ENCODE results near the gene CNIH3. TPM values are rescaled to one million over a fixed set of nuclear protein-coding genes. Genes with fewer than 3 reads are reported as not detected.
"Not testable (repeated sequence)": the region's sequence is repeated elsewhere in the genome, so short reads cannot be mapped to it uniquely, and the experiment has no call there.

Gene CNIH3
- 1 to 10 TPM in 1 of 2 experiments, under 1 TPM in 1; 0.82 to 1.3 TPM for total RNA-seq

- POLR2A ChIA-PET, result no interaction called here
- CTCF ChIA-PET, result interaction anchor here (1.0 to 1.1 kb wide), 2 partner anchors 9 to 103 kb away, joined by 3 to 5 read pairs; no protein-coding TSS in a partner anchor
These were observed at the start of gene CNIH3 for GRCh38 chr1:224615861-224616755. CNIH3 (plus strand) TSS chr1:224616317; CDS start chr1:224617175, 858 bp downstream.

GRCh38 chr1:224566492-224566891 is 49.6 kb upstream of the CNIH3 start:
- CTCF ChIA-PET, POLR2A ChIA-PET: not testable (repeated sequence)

GRCh38 chr1:224569276-224569675 is 46.8 kb upstream of the CNIH3 start:
- CTCF ChIA-PET, result no interaction called here
- POLR2A ChIA-PET, result no interaction called here

DNA sequence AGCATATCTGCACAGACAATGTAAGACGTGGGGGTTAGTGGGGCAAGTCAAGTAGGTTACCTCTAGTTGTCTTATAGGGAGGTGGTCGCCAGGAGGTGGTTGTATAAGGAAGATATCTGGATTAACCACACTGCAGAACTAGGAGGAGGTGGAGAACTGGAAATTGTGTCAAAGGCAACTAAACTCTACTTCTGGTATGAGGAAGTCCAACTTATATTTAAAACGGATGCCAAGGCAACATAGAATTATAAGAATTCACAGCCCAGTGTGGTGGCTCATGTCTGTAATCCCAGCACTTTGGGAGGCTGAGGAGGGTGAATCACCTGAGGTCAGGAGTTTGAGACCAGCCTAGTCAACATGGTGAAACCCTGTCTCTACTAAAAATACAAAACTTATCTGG is 44.1 kb upstream of the CNIH3 start:
- POLR2A ChIA-PET, CTCF ChIA-PET: not testable (repeated sequence)

GRCh38 chr1:224579526-224579925 is 36.6 kb upstream of the CNIH3 start:
- ChIA-PET CTCF (no interaction called here), POLR2A (no interaction called here)

GRCh38 chr1:224580006-224580405 is 36.1 kb upstream of the CNIH3 start:
- ChIA-PET POLR2A (no interaction called here), CTCF (no interaction called here)

DNA sequence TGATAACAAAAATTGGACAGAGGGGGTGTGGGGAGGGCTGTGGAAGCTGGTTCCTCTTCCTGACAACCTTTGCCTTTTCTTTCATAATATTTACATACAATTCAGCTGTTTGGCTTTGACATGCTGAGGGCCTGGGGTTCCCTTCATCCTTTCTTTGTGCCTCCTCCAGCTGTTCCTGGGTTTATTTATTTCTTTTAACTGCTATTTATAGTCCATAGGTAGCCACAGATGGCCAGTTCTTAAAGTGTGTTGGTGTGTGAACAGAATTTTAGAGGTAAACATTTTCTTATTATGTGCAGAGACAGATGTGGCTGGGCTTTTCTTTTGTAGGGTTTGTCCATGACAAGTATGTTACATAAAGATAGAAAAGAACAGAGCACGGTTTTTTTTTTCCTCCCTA is 34.1 kb upstream of the CNIH3 start:
- POLR2A ChIA-PET, result no interaction called here

GRCh38 chr1:224583774-224584173 is 32.3 kb upstream of the CNIH3 start:
- POLR2A ChIA-PET, result no interaction called here
- CTCF ChIA-PET, result no interaction called here

More for the DNA sequence above, 34.1 kb upstream of the CNIH3 start:
- CTCF ChIA-PET, result no interaction called here

- CTCF ChIA-PET, result no interaction called here
- POLR2A ChIA-PET, result no interaction called here
These were observed 31.1 kb upstream of the CNIH3 start for GRCh38 chr1:224585051-224585450.

- ChIA-PET POLR2A (no interaction called here), CTCF (no interaction called here)
These were observed 29.1 kb upstream of the CNIH3 start for GRCh38 chr1:224587051-224587450.

DNA sequence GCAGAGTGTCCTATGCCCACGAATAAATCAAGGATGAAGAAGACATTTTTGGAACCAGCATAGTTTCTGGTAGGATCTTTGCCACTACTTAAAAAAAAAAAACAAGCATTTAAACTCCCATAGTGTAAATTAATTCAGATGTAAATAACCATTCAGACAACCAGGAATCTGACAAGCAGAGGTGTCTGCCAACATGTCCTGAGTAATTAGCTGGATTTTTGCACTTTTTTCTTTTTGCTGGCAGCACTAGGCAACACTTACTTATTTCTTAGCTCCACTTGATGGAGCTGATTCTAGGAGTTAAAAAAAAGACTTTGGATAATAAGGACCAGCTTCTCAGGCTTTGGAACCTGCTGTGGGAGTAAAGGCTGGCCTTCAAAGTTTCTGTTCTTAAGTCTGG is 27.6 kb upstream of the CNIH3 start:
- ChIA-PET POLR2A (no interaction called here), CTCF (no interaction called here)

DNA sequence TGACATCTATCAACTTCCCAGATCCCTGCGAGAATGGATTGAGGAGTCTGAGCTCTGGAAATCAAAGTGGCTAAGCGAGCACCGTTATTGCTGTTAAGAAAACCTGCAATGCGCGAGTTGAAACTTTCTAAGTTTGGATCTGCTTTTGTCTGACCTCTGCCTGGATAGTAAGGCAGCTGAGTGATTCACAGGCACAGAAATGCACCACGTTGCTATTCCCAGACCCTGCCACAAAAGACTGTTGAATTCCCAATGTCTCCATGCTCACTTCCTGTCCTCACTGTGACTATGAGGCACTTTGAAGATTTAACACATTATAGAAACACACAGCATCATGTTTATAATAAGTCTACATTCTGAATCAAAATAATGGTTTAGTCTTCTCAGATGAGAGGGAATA is 27.1 kb upstream of the CNIH3 start:
- ChIA-PET POLR2A (no interaction called here), CTCF (no interaction called here)

GRCh38 chr1:224591326-224591725 is 24.8 kb upstream of the CNIH3 start:
- POLR2A ChIA-PET, result no interaction called here
- CTCF ChIA-PET, result interaction anchor here (0.6 kb wide), 1 partner anchor 132 kb away, joined by 3 read pairs; no protein-coding TSS in a partner anchor

- POLR2A ChIA-PET, result no interaction called here
- CTCF ChIA-PET, result no interaction called here
These were observed 23.2 kb upstream of the CNIH3 start for GRCh38 chr1:224592636-224593582.

GRCh38 chr1:224594360-224594759 is 21.8 kb upstream of the CNIH3 start:
- POLR2A ChIA-PET, result no interaction called here
- CTCF ChIA-PET, result no interaction called here

DNA sequence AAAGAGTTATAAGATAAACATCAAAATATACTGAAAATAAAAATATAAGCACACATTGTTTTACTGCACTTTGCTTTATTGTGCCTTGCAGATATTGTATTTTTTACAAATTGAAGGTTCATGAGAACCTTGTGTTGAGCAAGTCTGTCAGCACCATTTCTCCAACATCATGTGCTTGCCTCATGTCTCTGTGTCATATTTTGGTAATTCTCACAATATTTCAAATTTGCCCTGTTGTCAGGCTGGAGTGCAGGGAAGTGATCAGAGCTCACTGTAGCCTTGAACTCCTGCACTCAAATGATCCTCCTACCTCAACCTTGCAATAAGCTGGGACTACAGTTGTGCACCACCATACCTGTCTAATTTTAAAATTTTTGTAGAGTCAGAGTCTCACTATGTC is 21.3 kb upstream of the CNIH3 start:
- ChIA-PET POLR2A (no interaction called here), CTCF (no interaction called here)

- ChIA-PET CTCF (no interaction called here), POLR2A (no interaction called here)
These were observed 10.5 kb upstream of the CNIH3 start for GRCh38 chr1:224605482-224606181.

DNA sequence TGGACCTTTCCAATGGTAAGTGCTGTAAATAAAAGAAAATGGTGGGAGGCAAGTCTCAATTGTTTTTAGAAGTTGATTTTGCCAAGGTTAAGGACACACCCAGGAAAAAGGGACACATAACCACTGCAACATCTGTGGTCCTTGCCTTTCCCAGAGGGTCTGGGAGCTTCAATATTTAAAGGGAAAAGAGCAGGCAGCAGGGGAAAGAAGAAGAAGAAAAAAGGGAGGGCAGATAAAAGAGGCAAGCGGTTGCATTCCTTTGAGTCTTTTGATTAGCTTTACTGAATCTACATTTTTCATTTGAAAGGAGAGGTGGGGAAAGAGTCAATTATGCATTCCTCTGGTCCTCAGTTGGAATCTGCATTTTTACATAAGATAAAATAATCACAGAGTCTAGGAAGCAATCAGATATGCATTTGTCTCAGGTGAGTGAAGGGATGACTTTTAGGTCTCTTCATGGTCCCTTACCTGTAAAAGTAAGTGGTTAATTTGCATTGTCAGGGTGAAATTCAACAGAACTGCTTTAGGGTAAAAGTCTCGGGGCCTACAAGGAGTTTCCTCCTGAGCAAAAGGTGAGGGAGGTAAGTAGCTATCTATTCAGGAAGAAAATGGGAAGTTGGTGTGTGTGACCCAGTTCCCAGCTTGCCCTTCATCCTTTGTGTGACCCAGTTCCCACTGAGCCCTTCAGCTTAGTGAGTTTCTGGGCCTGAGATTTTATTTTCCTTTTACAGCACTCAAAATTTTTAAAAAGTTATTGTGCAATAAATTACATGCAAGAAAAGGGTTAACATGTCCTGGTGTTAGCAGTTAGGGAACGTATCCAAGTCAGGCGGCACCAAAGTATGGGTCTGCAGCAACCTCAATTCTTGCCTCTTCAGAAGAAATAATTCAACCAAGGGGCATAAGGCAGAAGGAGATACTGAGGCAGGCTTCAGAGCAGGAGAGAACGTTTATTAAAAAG is 8.6 kb upstream of the CNIH3 start:
- ChIA-PET CTCF (interaction anchor here (0.7 kb wide), 1 partner anchor 300 kb away, joined by 3 read pairs; no protein-coding TSS in a partner anchor), POLR2A (no interaction called here)

DNA sequence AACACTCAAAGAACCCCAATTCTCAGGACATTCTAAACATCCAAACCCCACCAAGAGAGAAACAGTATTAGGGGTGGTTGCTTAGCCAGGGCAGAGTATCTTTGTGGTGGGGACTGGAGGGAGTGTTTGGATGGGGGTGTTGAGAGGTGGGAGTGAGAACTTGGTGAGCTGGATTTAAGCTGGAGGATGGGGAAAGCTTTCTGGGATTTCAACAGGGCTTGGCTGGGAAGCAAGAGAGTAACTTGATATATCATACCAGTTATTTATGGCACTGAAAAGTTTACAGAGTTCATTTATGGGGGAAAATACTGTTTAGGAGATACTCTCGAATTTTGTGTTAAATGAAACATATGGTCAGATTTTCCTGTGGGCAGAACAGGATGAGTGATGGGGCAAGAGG is 6.8 kb upstream of the CNIH3 start:
- POLR2A ChIA-PET, result no interaction called here
- CTCF ChIA-PET, result no interaction called here
